Endothelial cell of umbilical vein (primary cell): ENCODE data around the gene PRM3. TPM values are rescaled to one million over a fixed set of nuclear protein-coding genes. Genes with fewer than 3 reads are reported as not detected.

ENCODE experiments used
- BruUV-seq: library from RNA; stranded (reverse); fragments of 400-500 nt; replicated peaks from 2 replicates; lab custom pipeline; 2021; lab: Mats Ljungman, UMichigan
- CTCF ChIA-PET: fragments of 300-600, 350-600 bp; sonication (Branson Sonifier 250); formaldehyde crosslinking; loops from one replicate; lab custom pipeline; 2021; ENCODE audit warnings: antibody characterized with exemption, inconsistent platforms; lab: Charles Lee
- POLR2A ChIA-PET: fragments of 300-600, 350-600 bp; sonication (Branson Sonifier 250); formaldehyde crosslinking; loops from one replicate; lab custom pipeline; 2021; ENCODE audit warnings: antibody characterized with exemption, inconsistent platforms; lab: Charles Lee
- DNase-seq: peaks from one replicate; pipeline ENCODE4 v3.0.0-alpha.2; 2011; ENCODE audit warnings: low read depth, low spot score
- FAIRE-seq: peaks from 2 replicates; lab custom pipeline; 2011; peaks lifted over from hg19 to GRCh38; lab: Jason Lieb, UNC
- H2AFZ ChIP-seq: 2 replicates; pipeline ENCODE4 v1.6.0; 2012; ENCODE audit warnings: low read depth, low read length, control low read depth, inconsistent platforms
- H3K27ac ChIP-seq: 2 replicates; pipeline ENCODE4 v1.5.1; 2011; ENCODE audit warnings: low read depth, mild to moderate bottlenecking, control low read depth, low read length, moderate library complexity; ENCODE audit not compliant: insufficient read depth
- H3K27me3 ChIP-seq, 2 experiments: 2 replicates each; pipeline versions ENCODE4 v1.6.0 to v1.6.1; 2011; ENCODE audit warnings: low read length in 2 of 2, mixed read lengths in 1 of 2; ENCODE audit not compliant: control insufficient read depth in 2 of 2, insufficient read depth in 2 of 2
- H3K36me3 ChIP-seq, 2 experiments: 2 replicates in 1 of 2; 3 replicates in 1 of 2; pipeline ENCODE4 v1.5.1; 2011; ENCODE audit warnings: low read length in 2 of 2, mild to moderate bottlenecking in 1 of 2, moderate library complexity in 1 of 2; ENCODE audit not compliant: control insufficient read depth in 2 of 2, insufficient read depth in 2 of 2; ENCODE audit errors: extremely low read depth in 1 of 2
- H3K4me1 ChIP-seq: 3 replicates; pipeline ENCODE4 v1.5.1; 2011; ENCODE audit warnings: mild to moderate bottlenecking, low read length; ENCODE audit not compliant: control insufficient read depth, insufficient read depth; ENCODE audit errors: extremely low read depth
- H3K4me2 ChIP-seq: 2 replicates; pipeline ENCODE4 v1.6.1; 2011; ENCODE audit warnings: low read length, control low read depth, mixed read lengths; ENCODE audit not compliant: insufficient read depth
- H3K4me3 ChIP-seq, 3 experiments: fragments of 200-600 bp in 1 of 3; sonication (generic), shearing (Covaris generic) in 1 of 3; replicated peaks in 1 of 3; 2 replicates each; pipeline ENCODE4 v1.5.1; 2011 to 2016; ENCODE audit warnings: control low read depth in 3 of 3, low read length in 3 of 3, mild to moderate bottlenecking in 2 of 3, inconsistent platforms in 1 of 3, low read depth in 1 of 3, moderate library complexity in 1 of 3; ENCODE audit not compliant: insufficient read depth in 1 of 3
- H3K79me2 ChIP-seq: 2 replicates; pipeline ENCODE4 v1.6.0; 2012; ENCODE audit warnings: low read length, inconsistent platforms; ENCODE audit not compliant: control insufficient read depth, insufficient read depth
- H3K9ac ChIP-seq: replicated peaks from 2 replicates; pipeline ENCODE3; 2011; ENCODE audit warnings: low read length, control low read depth; ENCODE audit not compliant: insufficient read depth; ENCODE audit errors: extremely low read depth
- H3K9me1 ChIP-seq: replicated peaks from 3 replicates; pipeline ENCODE4 v1.6.0; 2011; ENCODE audit warnings: mild to moderate bottlenecking, low read length; ENCODE audit not compliant: control insufficient read depth, insufficient read depth; ENCODE audit errors: extremely low read depth
- H3K9me3 ChIP-seq: replicated peaks from 2 replicates; pipeline ENCODE4 v1.5.1; 2012; ENCODE audit warnings: low read length, inconsistent platforms; ENCODE audit not compliant: control insufficient read depth, insufficient read depth
- H4K20me1 ChIP-seq: replicated peaks from 2 replicates; pipeline ENCODE3; 2011; ENCODE audit warnings: mild to moderate bottlenecking, low read length; ENCODE audit not compliant: control insufficient read depth, insufficient read depth; ENCODE audit errors: extremely low read depth
- FOS ChIP-seq: IDR thresholded peaks from 2 replicates; pipeline ENCODE4 v1.6.1; 2011; ENCODE audit warnings: mild to moderate bottlenecking, low read length, moderate library complexity, borderline replicate concordance; ENCODE audit not compliant: insufficient read depth
- MAX ChIP-seq: IDR thresholded peaks from 2 replicates; pipeline ENCODE4 v1.6.1; 2011; ENCODE audit not compliant: insufficient read depth, insufficient read length
- MYC ChIP-seq: IDR thresholded peaks from one replicate; pipeline ENCODE4 v1.6.1; 2011; ENCODE audit warnings: mild to moderate bottlenecking, low read depth, low read length
- dilution Hi-C: fragments of 300-500 bp; cut with MboI; formaldehyde crosslinking; loops from one replicate; pipeline ENCODE4 v1.15.0; 2019; ENCODE audit warnings: low sequenced_read_pairs; ENCODE audit not compliant: extremely low pct_ligation_motif_present
- intact Hi-C: fragments of 100-400 bp; cut with micrococcal nuclease; formaldehyde crosslinking; loops from one replicate; pipeline ENCODE4 v1.10.0; 2022
- polyA plus RNA-seq, 4 experiments: library from polyadenylated mRNA; depleted of rRNA in 3 of 4; stranded (reverse) in 3 of 4; unstranded in 1 of 4; fragments of >200 nt; gene quantifications; 2 replicates each; pipeline versions ENCODE4 v1.2.1 to v1.2.3, GENCODE V29; 2011 to 2012; ENCODE audit warnings: missing spikeins in 1 of 4
- total RNA-seq: library from RNA; stranded (reverse); gene quantifications from 2 replicates; pipeline ENCODE4 v1.2.3, GENCODE V29; 2021

Gene PRM3
- total and polyA plus RNA-seq, 2 donors (not counting 3 experiments of a cell fraction or from before 2014, with no cell fraction given) = not detected

GRCh38 chr16:11280616-11281522 is 7.4 kb upstream of the PRM3 start, which contains the start of gene PRM1:
PRM1 (minus strand) TSS chr16:11281330; CDS start chr16:11281238, 92 bp downstream.
- H3K27me3 ChIP-seq = peaks cover under 1 to 2% of the 10 kb centered on the region in 2 experiments
- FAIRE-seq (no peak), DNase-seq (no peak)
- CTCF ChIA-PET = no interaction called here
- BruUV-seq = no TSS peak
- no peak within 1 kb of the TSS for H3K4me3 ChIP-seq
- no peak within 1 kb of the TSS for H3K27ac ChIP-seq
- no peak within 1 kb of the TSS for H3K9ac ChIP-seq
- dilution Hi-C loops = no loop called here
- H2AFZ ChIP-seq = no peak within 1 kb of the TSS
- no peaks in the 10 kb centered on the region for H3K9me1 ChIP-seq
- no peaks in the 10 kb centered on the region for H3K9me3 ChIP-seq
- no peak within 1 kb of the TSS for H3K4me2 ChIP-seq
- TF ChIP-seq FOS = no peak
- TF ChIP-seq MYC = no peak
- intact Hi-C loops = no loop called here
- H3K36me3 ChIP-seq = no peaks in the 10 kb centered on the region
- POLR2A ChIA-PET = no interaction called here
- no peaks in the 10 kb centered on the region for H3K79me2 ChIP-seq
- H3K4me1 ChIP-seq = no peaks in the 10 kb centered on the region
- H4K20me1 ChIP-seq = no peaks in the 10 kb centered on the region

GRCh38 chr16:11278681-11279628 is 5.5 kb upstream of the PRM3 start:
- dilution Hi-C loops = no loop called here
- no peaks in the 10 kb centered on the region for H3K9me3 ChIP-seq
- H3K27me3 ChIP-seq = no peaks in the 10 kb centered on the region
- H3K4me3 ChIP-seq = no peak overlapping the region
- no peak overlapping the region for H2AFZ ChIP-seq
- no peak overlapping the region for H3K27ac ChIP-seq
- intact Hi-C loops = no loop called here
- FAIRE-seq = peak; percentile 15
- H3K9ac ChIP-seq = no peak overlapping the region
- H4K20me1 ChIP-seq = no peaks in the 10 kb centered on the region
- no peaks in the 10 kb centered on the region for H3K36me3 ChIP-seq
- H3K79me2 ChIP-seq = no peaks in the 10 kb centered on the region
- TF ChIP-seq MAX = no peak
- ChIA-PET CTCF (interaction anchor here (0.9 kb wide), 1 partner anchor 12 kb away, joined by 3 read pairs; no protein-coding TSS in a partner anchor), POLR2A (no interaction called here)
- DNase-seq = no peak
- no peak overlapping the region for H3K4me2 ChIP-seq
- no peaks in the 10 kb centered on the region for H3K4me1 ChIP-seq
- no peaks in the 10 kb centered on the region for H3K9me1 ChIP-seq
- no TSS peak for BruUV-seq
